Fibroblast of mammary gland (primary cell): ENCODE measurements around the gene PIEZO2.

ENCODE experiments used
- DNase-seq: peaks from one replicate; pipeline ENCODE4 v3.0.0-alpha.2; 2010; ENCODE audit warnings: low read depth
- H3K4me3 ChIP-seq: 2 replicates; pipeline ENCODE4 v1.5.1; 2011; ENCODE audit warnings: low read depth, mild to moderate bottlenecking, low read length, moderate library complexity; ENCODE audit not compliant: control insufficient read depth
- TF ChIP-seq, protein P1 (sequence below): conservative IDR thresholded peaks from 2 replicates; pipeline ENCODE4 v1.5.1; 2011; ENCODE audit warnings: low read depth, low read length, inconsistent platforms; ENCODE audit not compliant: control insufficient read depth, insufficient read depth

The PIEZO2 gene

DNA sequence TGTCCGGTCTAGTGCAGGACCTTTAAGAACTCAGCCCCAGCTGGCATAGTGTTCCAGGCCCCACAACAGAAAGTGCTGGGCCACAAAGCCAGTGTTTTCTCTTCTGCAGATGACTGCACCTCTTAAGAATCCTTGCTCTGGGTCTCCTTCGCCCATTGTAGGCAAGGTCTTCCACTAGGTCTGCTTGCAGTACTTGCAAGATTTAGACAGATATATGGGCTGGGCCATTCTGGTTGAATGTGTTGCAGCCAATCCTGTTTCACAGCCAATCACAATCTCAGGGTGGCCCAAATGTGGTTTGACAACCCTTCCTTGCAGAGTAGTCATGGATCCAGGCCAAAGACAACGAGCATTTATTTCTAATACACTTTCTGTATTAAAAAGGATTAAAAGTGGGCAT lies 13.1 kb upstream of the PIEZO2 start:
- no peak for DNase-seq
- H3K4me3 ChIP-seq = no peak overlapping the region
- TF ChIP-seq, protein P1, sequence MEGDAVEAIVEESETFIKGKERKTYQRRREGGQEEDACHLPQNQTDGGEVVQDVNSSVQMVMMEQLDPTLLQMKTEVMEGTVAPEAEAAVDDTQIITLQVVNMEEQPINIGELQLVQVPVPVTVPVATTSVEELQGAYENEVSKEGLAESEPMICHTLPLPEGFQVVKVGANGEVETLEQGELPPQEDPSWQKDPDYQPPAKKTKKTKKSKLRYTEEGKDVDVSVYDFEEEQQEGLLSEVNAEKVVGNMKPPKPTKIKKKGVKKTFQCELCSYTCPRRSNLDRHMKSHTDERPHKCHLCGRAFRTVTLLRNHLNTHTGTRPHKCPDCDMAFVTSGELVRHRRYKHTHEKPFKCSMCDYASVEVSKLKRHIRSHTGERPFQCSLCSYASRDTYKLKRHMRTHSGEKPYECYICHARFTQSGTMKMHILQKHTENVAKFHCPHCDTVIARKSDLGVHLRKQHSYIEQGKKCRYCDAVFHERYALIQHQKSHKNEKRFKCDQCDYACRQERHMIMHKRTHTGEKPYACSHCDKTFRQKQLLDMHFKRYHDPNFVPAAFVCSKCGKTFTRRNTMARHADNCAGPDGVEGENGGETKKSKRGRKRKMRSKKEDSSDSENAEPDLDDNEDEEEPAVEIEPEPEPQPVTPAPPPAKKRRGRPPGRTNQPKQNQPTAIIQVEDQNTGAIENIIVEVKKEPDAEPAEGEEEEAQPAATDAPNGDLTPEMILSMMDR = no peak

DNA sequence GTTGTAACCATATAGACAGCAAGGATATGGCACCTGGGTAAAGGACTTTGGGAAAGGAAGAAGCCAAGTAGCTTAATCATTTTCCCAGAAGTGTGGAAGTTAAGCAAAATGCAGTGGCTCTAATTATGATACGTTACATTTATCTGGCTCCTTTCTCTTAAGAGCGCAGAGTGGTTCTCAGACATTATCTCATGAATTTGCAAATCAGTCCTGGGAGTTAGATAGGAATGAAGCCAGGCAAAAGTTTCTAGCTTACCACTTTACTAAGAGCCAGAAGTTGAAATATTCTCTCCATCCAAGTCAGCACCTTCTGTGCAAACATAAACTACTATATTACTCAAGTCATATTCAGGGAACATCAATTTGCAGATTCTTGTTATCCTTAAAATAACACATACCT lies 10.9 kb upstream of the PIEZO2 start:
- no peak for DNase-seq
- H3K4me3 ChIP-seq = no peak overlapping the region
- TF ChIP-seq, protein P1 = no peak

DNA sequence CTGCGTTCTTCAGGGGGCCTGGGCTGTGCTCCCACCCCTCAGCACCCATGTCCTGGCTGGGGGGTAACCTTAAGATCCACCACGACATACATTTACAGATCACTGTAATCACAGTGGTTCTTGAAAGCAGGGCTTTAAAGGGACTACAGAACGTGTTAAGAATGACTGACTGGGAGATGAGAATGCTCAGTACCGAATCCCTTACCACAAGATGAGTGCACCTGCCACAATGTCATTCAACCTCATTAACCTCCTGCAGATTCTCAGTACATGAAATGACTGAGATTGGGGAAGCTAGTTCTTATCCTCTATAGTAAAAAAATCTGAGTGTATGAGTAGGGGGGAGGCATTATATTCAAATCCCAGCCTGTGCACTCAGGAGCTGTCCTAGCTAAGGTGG lies 10.5 kb upstream of the PIEZO2 start:
- no peak for DNase-seq
- H3K4me3 ChIP-seq = no peak overlapping the region
- TF ChIP-seq, protein P1 = no peak

DNA sequence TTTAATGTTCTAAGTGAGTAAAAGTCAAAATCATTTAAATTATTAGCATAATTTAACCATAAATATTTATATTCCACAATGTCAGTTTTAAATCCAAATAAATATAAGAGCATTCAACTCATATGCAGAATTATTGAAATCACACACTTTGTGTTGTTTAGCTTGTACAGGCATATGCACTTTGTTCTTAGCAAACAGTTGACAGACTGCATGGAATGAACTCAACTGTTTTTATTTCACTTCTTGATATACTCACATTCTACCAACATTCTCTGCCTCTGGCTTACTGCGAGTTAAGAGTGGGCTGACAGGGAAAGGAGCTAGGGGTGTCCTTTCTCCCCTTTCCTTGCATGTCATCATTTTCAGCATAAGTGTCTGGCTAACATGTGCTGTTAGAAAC lies 7.6 kb upstream of the PIEZO2 start:
- TF ChIP-seq, protein P1 = no peak
- no peak for DNase-seq
- no peak overlapping the region for H3K4me3 ChIP-seq

DNA sequence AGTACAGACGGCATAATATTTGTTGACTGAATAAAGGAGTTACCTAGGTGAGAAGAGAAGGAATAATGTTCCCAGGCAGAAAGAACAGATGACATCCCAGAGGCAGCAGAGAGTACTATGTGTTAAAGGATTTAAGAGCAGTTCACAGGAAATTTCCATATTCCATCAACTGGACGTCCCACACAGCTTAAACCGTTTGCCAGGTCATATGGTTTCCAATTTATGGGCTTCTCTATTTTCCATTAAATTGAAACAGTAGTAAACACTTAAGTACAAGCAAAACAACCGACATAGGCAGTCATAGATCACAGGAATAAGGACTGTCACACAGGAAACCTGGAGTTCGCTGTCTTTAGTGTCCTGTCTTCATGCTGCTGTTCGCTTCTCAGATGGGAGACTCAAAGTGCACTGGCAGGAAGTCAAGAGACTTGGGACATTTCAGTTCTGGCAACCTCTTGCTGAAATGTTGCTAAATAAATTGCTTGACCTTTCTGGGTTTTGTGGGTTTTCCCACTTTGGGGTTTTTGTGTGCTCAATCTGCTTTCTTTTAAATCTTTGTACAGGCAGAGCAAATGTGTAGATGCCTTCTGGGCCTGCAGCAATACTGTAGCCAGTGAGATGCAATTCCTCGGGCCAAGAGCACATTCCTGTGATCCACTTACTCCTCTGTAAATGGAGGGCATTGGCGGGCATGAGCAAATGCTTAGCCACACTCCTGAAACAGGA lies 5.8 kb upstream of the PIEZO2 start:
- TF ChIP-seq, protein P1 = no peak
- H3K4me3 ChIP-seq = no peak overlapping the region
- DNase-seq = no peak

DNA sequence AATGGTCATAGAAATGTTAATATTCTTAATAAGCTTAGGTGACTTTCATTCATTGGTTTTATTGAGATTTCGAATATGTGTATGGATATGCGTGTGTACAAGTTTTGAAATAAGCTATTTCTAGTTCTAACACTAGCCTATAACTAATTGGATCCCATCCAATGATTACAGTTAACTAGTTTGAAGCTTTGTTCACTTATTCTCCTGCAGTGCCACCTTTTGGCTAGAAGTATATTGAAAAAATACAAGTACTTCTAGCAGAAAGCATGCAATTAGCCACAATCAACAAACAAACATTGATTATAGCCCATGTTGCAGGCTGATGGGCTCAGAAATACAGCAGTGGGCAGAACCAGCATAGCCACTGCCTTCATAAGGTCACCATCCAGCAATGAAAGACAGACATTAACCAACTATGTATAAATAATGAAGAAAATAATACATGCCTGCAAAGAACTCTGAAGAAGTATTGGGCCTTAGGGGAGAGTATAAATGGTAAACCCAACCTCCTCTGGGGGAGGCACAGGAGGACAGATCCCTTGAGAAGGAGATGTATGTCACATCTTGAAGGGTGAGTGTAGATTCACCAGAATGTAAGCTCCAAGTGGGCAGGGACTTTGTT lies 5.1 kb upstream of the PIEZO2 start:
- peak; percentile 67 for DNase-seq
- TF ChIP-seq, protein P1 = peak; percentile 49
- no peak overlapping the region for H3K4me3 ChIP-seq
